ENCODE data around the gene HBE1. TPM values are rescaled to one million over a fixed set of nuclear protein-coding genes. Genes with fewer than 3 reads are reported as not detected.

HBE1 gene
- total RNA-seq, 1 experiment from 2014 or later = 3.2 TPM

DNA sequence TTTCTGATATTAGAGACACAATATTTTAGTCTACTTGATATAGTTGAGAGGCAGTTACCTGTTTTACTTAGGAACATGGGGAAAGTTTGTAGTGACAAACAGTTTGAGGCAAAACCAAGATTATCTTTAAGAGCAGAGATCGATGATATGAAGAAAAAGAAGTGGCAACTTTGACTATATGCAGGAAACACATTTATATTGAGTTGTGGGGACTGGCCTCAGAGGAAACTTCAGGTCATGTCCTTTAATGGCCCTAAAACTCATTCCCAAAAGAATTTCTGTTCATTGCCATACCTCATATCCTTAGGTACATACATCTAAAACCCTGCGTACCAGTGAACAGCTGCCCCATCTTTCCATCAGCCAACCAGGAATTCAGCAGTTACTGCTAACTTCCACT lies 24.6 kb downstream of the HBE1 start:
- Histone ChIP-seq H3K27me3 (ENCODE audit: control insufficient read depth, insufficient read depth, low read length) (peaks cover 2% of the 10 kb centered on the region; the same call in 1 of the 2 replicates), H3K4me3 (ENCODE audit: low read depth in 2 of 2, low read length in 2 of 2) (no peak overlapping the region), H3K27ac (ENCODE audit: low read length) (no peak overlapping the region), H3K9me3 (ENCODE audit: control insufficient read depth, insufficient read depth, low read depth, low read length) (no peaks in the 10 kb centered on the region), H3K4me1 (ENCODE audit: control insufficient read depth, insufficient read depth, low read length) (no peaks in the 10 kb centered on the region), H3K36me3 (ENCODE audit: control insufficient read depth, insufficient read depth, low read length) (no peaks in the 10 kb centered on the region)
- CTCF ChIA-PET = no interaction called here
- POLR2A ChIA-PET = no interaction called here
- TF ChIP-seq TCF7L2 (IDR thresholded peaks at IDR 0.05; ENCODE audit: low read depth, low read length) (no peak), SIN3A (IDR thresholded peaks at IDR 0.05; ENCODE audit: borderline replicate concordance, insufficient read depth, low read depth, low read length) (no peak), POLR2AphosphoS5 (IDR thresholded peaks at IDR 0.05; ENCODE audit: low read depth, low read length) (no peak)
- TF ChIP-seq, protein P1, sequence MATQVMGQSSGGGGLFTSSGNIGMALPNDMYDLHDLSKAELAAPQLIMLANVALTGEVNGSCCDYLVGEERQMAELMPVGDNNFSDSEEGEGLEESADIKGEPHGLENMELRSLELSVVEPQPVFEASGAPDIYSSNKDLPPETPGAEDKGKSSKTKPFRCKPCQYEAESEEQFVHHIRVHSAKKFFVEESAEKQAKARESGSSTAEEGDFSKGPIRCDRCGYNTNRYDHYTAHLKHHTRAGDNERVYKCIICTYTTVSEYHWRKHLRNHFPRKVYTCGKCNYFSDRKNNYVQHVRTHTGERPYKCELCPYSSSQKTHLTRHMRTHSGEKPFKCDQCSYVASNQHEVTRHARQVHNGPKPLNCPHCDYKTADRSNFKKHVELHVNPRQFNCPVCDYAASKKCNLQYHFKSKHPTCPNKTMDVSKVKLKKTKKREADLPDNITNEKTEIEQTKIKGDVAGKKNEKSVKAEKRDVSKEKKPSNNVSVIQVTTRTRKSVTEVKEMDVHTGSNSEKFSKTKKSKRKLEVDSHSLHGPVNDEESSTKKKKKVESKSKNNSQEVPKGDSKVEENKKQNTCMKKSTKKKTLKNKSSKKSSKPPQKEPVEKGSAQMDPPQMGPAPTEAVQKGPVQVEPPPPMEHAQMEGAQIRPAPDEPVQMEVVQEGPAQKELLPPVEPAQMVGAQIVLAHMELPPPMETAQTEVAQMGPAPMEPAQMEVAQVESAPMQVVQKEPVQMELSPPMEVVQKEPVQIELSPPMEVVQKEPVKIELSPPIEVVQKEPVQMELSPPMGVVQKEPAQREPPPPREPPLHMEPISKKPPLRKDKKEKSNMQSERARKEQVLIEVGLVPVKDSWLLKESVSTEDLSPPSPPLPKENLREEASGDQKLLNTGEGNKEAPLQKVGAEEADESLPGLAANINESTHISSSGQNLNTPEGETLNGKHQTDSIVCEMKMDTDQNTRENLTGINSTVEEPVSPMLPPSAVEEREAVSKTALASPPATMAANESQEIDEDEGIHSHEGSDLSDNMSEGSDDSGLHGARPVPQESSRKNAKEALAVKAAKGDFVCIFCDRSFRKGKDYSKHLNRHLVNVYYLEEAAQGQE (IDR thresholded peaks at IDR 0.05; ENCODE audit: insufficient read depth in 1 of 2, low read depth in 2 of 2, low read length in 1 of 2) = no peak
- TF ChIP-seq, protein P2, sequence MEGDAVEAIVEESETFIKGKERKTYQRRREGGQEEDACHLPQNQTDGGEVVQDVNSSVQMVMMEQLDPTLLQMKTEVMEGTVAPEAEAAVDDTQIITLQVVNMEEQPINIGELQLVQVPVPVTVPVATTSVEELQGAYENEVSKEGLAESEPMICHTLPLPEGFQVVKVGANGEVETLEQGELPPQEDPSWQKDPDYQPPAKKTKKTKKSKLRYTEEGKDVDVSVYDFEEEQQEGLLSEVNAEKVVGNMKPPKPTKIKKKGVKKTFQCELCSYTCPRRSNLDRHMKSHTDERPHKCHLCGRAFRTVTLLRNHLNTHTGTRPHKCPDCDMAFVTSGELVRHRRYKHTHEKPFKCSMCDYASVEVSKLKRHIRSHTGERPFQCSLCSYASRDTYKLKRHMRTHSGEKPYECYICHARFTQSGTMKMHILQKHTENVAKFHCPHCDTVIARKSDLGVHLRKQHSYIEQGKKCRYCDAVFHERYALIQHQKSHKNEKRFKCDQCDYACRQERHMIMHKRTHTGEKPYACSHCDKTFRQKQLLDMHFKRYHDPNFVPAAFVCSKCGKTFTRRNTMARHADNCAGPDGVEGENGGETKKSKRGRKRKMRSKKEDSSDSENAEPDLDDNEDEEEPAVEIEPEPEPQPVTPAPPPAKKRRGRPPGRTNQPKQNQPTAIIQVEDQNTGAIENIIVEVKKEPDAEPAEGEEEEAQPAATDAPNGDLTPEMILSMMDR (IDR thresholded peaks at IDR 0.05) = no peak
- in situ Hi-C loops (cut with HindIII; ENCODE audit: low pct_unique_long_range_greater_than_20kb, low sequenced_read_pairs) = no loop called here
- BruUV-seq (replicated peaks) = no TSS peak
- intact Hi-C loops (cut with micrococcal nuclease; ENCODE audit: unreplicated experiment) = no loop called here
- DNase-seq (ENCODE audit: low read depth, low spot score) (no peak), ATAC-seq (no peak)

DNA sequence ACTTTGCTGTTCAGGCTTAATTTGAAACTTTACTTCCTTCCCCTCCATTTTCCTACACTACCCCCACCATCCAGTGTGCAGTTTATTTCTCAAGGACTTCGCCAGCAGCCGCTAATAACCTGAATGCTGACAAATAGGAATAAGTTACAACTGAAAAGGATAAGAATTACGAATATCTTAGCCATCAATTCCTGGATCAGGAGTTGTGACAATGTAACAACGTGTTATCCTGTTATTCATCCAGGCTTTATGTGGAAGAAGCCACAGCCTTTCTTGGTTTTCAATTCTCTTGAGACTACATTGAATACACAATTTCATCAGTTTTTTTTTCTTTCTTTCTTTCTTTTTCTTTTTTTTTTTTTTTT lies 25.9 kb downstream of the HBE1 start:
- Histone ChIP-seq H3K36me3 (ENCODE audit: control insufficient read depth, insufficient read depth, low read length) (no peaks in the 10 kb centered on the region), H3K9me3 (ENCODE audit: control insufficient read depth, insufficient read depth, low read depth, low read length) (no peaks in the 10 kb centered on the region), H3K4me1 (ENCODE audit: control insufficient read depth, insufficient read depth, low read length) (no peaks in the 10 kb centered on the region), H3K27me3 (ENCODE audit: control insufficient read depth, insufficient read depth, low read length) (peaks cover 4% of the 10 kb centered on the region; the same call in 1 of the 2 replicates), H3K4me3 (ENCODE audit: low read depth in 2 of 2, low read length in 2 of 2) (no peak overlapping the region), H3K27ac (ENCODE audit: low read length) (no peak overlapping the region)
- intact Hi-C loops (cut with micrococcal nuclease; ENCODE audit: unreplicated experiment) (no loop called here), in situ Hi-C loops (cut with HindIII; ENCODE audit: low pct_unique_long_range_greater_than_20kb, low sequenced_read_pairs) (no loop called here)
- DNase-seq (ENCODE audit: low read depth, low spot score) = no peak
- no TSS peak for BruUV-seq (replicated peaks)
- TF ChIP-seq TCF7L2 (IDR thresholded peaks at IDR 0.05; ENCODE audit: low read depth, low read length) = no peak
- TF ChIP-seq, protein P2 (IDR thresholded peaks at IDR 0.05) = no peak
- TF ChIP-seq POLR2AphosphoS5 (IDR thresholded peaks at IDR 0.05; ENCODE audit: low read depth, low read length) = no peak
- TF ChIP-seq, protein P1 (IDR thresholded peaks at IDR 0.05; ENCODE audit: insufficient read depth in 1 of 2, low read depth in 2 of 2, low read length in 1 of 2) = no peak
- TF ChIP-seq SIN3A (IDR thresholded peaks at IDR 0.05; ENCODE audit: borderline replicate concordance, insufficient read depth, low read depth, low read length) = no peak
- ChIA-PET CTCF (no interaction called here), POLR2A (no interaction called here)
- ATAC-seq = no peak

Measured in Panc1 (cell line).